Measurements from ENCODE around the gene CDKAL1.

The CDKAL1 gene

DNA sequence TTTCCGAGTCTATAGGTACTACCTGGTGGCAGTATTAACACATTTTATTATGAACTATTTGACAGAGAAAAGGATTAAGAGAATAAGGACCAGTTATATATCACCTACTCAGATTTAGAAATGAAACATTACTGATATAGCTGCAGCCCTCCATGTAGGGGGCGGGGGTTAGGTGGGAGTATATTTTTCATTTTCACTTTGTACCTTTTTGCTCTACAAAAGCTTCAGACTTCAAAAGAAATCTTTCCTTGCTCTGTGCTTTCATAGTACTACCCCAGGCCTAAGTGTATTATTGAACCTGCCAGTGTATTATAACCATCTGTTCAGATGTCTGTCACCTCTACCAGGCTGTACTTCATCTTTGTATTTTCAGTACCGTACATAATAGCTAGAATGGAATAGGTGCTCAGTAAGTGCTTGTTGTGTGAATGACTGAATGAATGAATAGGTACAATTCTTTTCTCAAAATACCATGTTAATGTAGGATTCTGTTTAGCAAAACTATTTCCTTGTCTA, 43.0 kb downstream of the CDKAL1 start:
- H2BK120ac ChIP-seq (ENCODE audit: low read depth, low read length) = no peak overlapping the region
- peaks cover 9% of the 10 kb centered on the region for H3K79me1 ChIP-seq (replicated peaks; ENCODE audit: low read length, poor library complexity, severe bottlenecking)
- no CpG with 5 or more reads among the region's 3 CpGs for WGBS

GRCh38 chr6:20581070-20581469, 46.8 kb downstream of the CDKAL1 start:
- H4K8ac ChIP-seq (ENCODE audit: low read length) = no peak overlapping the region
- no peak overlapping the region for H3K4me2 ChIP-seq (ENCODE audit: low read length, poor library complexity, severe bottlenecking)
- H3K9me3 ChIP-seq (ENCODE audit: control insufficient read depth, low read length) = no peaks in the 10 kb centered on the region
- no peak overlapping the region for H2BK15ac ChIP-seq (ENCODE audit: low read depth, poor library complexity, severe bottlenecking)
- no peak overlapping the region for H2BK120ac ChIP-seq (ENCODE audit: low read depth, low read length)
- peaks cover 13% of the 10 kb centered on the region for H3K79me1 ChIP-seq (replicated peaks; ENCODE audit: low read length, poor library complexity, severe bottlenecking)
- no peak overlapping the region for H3K18ac ChIP-seq (ENCODE audit: low read depth in 1 of 2, low read length in 2 of 2)
- H3K23ac ChIP-seq (ENCODE audit: low read length in 2 of 2) = no peak overlapping the region
- H2BK12ac ChIP-seq (ENCODE audit: low read length in 2 of 2) = no peak overlapping the region
- no peak overlapping the region for H2AFZ ChIP-seq (ENCODE audit: low read depth, low read length)
- no peak for DNase-seq
- no peak overlapping the region for H3K9ac ChIP-seq (ENCODE audit: low read length)
- H3K27ac ChIP-seq (ENCODE audit: low read length, poor library complexity, severe bottlenecking) = no peak overlapping the region
- H2AK5ac ChIP-seq (ENCODE audit: low read length, severe bottlenecking) = no peak overlapping the region
- no peak overlapping the region for H3K4me3 ChIP-seq (ENCODE audit: insufficient read depth in 1 of 2, low read depth in 1 of 2, low read length in 2 of 2)
- no peak overlapping the region for H4K91ac ChIP-seq (ENCODE audit: low read length)
- peaks cover 0 to 7% of the 10 kb centered on the region in 2 experiments for H3K36me3 ChIP-seq (ENCODE audit: control insufficient read depth in 1 of 2, insufficient read depth in 2 of 2, low read depth in 1 of 2, low read length in 2 of 2)
- no peaks in the 10 kb centered on the region for H3K27me3 ChIP-seq (ENCODE audit: control insufficient read depth in 1 of 2, insufficient read depth in 1 of 2, low read length in 2 of 2)
- H3K14ac ChIP-seq (ENCODE audit: low read length in 2 of 2) = no peak overlapping the region
- WGBS = no CpG with 5 or more reads among the region's 1 CpG
- no peaks in the 10 kb centered on the region for H3K4me1 ChIP-seq (ENCODE audit: control insufficient read depth, insufficient read depth, low read depth, low read length)
- H3K4ac ChIP-seq (ENCODE audit: low read depth in 1 of 2, low read length in 2 of 2) = no peak overlapping the region
- no peak overlapping the region for H2BK5ac ChIP-seq (ENCODE audit: low read depth, low read length, poor library complexity, severe bottlenecking)

More for the DNA sequence above, 43.0 kb downstream of the CDKAL1 start:
- Histone ChIP-seq H2AFZ (ENCODE audit: low read depth, low read length) (no peak overlapping the region), H3K27me3 (ENCODE audit: control insufficient read depth in 1 of 2, insufficient read depth in 1 of 2, low read length in 2 of 2) (no peaks in the 10 kb centered on the region), H4K91ac (ENCODE audit: low read length) (no peak overlapping the region), H3K4ac (ENCODE audit: low read depth in 1 of 2, low read length in 2 of 2) (no peak overlapping the region), H4K8ac (ENCODE audit: low read length) (no peak overlapping the region), H3K9ac (ENCODE audit: low read length) (no peak overlapping the region), H3K9me3 (ENCODE audit: control insufficient read depth, low read length) (no peaks in the 10 kb centered on the region), H2BK15ac (ENCODE audit: low read depth, poor library complexity, severe bottlenecking) (no peak overlapping the region), H3K4me3 (ENCODE audit: insufficient read depth in 1 of 2, low read depth in 1 of 2, low read length in 2 of 2) (no peak overlapping the region), H3K27ac (ENCODE audit: low read length, poor library complexity, severe bottlenecking) (no peak overlapping the region), H2BK5ac (ENCODE audit: low read depth, low read length, poor library complexity, severe bottlenecking) (no peak overlapping the region), H3K23ac (ENCODE audit: low read length in 2 of 2) (no peak overlapping the region), H3K4me2 (ENCODE audit: low read length, poor library complexity, severe bottlenecking) (no peak overlapping the region), H3K18ac (ENCODE audit: low read depth in 1 of 2, low read length in 2 of 2) (no peak overlapping the region), H3K4me1 (ENCODE audit: control insufficient read depth, insufficient read depth, low read depth, low read length) (no peaks in the 10 kb centered on the region), H2AK5ac (ENCODE audit: low read length, severe bottlenecking) (no peak overlapping the region), H3K36me3 (ENCODE audit: control insufficient read depth in 1 of 2, insufficient read depth in 2 of 2, low read depth in 1 of 2, low read length in 2 of 2) (peaks cover 0 to 9% of the 10 kb centered on the region in 2 experiments), H2BK12ac (ENCODE audit: low read length in 2 of 2) (no peak overlapping the region), H3K14ac (ENCODE audit: low read length in 2 of 2) (no peak overlapping the region)
- DNase-seq = no peak

DNA sequence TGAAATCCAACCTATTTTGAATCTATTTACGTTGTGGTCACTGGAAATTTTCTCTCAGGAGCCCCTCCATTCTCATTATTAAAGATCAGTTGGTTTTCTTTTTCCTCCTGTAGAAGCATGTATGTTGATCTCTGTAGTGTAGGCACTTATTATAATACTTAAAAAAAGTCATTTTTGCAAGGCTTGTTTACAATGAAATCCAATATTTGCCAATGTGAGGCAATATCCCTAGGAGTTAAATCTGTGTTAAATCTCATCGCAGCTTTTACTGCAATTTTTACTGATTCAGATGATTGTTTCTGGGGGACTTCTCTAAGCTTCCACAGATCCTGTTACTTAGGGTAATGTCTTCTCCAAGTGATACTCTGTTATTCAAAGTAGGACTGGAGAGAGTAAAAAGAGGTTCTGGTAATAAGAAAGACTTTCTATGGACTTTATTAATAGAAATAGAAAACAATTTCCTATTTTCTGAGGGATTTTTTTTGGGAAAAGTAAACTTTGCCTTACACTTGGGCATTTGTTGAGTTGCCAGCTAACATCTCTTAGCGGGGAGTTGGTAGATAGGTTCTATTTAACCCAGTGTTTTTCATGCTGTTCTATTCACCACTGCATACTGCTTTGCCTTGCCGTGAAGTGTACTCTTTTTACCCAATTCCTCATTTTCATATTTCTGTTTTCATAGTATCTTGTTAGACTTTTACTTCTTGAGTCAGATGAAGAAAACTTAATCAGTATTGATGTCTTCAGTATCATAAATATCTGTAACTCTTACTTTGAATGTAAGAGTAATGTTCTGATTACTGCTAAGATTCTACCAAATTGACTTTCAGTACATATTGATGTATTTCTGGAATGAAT, 48.6 kb downstream of the CDKAL1 start:
- DNase-seq = no peak

GRCh38 chr6:20583444-20583800, 49.2 kb downstream of the CDKAL1 start:
- H3K9me3 ChIP-seq (ENCODE audit: control insufficient read depth, low read length) = no peaks in the 10 kb centered on the region
- peaks cover 10% of the 10 kb centered on the region for H3K79me1 ChIP-seq (replicated peaks; ENCODE audit: low read length, poor library complexity, severe bottlenecking)
- H3K14ac ChIP-seq (ENCODE audit: low read length in 2 of 2) = no peak overlapping the region
- no peak overlapping the region for H2AFZ ChIP-seq (ENCODE audit: low read depth, low read length)
- 62% methylated on average over 3 of the region's 3 CpGs for WGBS
- no peak overlapping the region for H3K4me3 ChIP-seq (ENCODE audit: insufficient read depth in 1 of 2, low read depth in 1 of 2, low read length in 2 of 2)
- DNase-seq = no peak
- no peak overlapping the region for H3K4ac ChIP-seq (ENCODE audit: low read depth in 1 of 2, low read length in 2 of 2)
- H2AK5ac ChIP-seq (ENCODE audit: low read length, severe bottlenecking) = no peak overlapping the region
- no peaks in the 10 kb centered on the region for H3K4me1 ChIP-seq (ENCODE audit: control insufficient read depth, insufficient read depth, low read depth, low read length)
- no peak overlapping the region for H4K91ac ChIP-seq (ENCODE audit: low read length)
- H2BK120ac ChIP-seq (ENCODE audit: low read depth, low read length) = no peak overlapping the region
- H3K27me3 ChIP-seq (ENCODE audit: control insufficient read depth in 1 of 2, insufficient read depth in 1 of 2, low read length in 2 of 2) = no peaks in the 10 kb centered on the region
- no peak overlapping the region for H4K8ac ChIP-seq (ENCODE audit: low read length)
- H3K36me3 ChIP-seq (ENCODE audit: control insufficient read depth in 1 of 2, insufficient read depth in 2 of 2, low read depth in 1 of 2, low read length in 2 of 2) = peaks cover 0 to 3% of the 10 kb centered on the region in 2 experiments
- no peak overlapping the region for H3K23ac ChIP-seq (ENCODE audit: low read length in 2 of 2)
- no peak overlapping the region for H3K4me2 ChIP-seq (ENCODE audit: low read length, poor library complexity, severe bottlenecking)
- H2BK15ac ChIP-seq (ENCODE audit: low read depth, poor library complexity, severe bottlenecking) = no peak overlapping the region
- no peak overlapping the region for H2BK12ac ChIP-seq (ENCODE audit: low read length in 2 of 2)
- H3K27ac ChIP-seq (ENCODE audit: low read length, poor library complexity, severe bottlenecking) = no peak overlapping the region
- H3K9ac ChIP-seq (ENCODE audit: low read length) = no peak overlapping the region
- no peak overlapping the region for H3K18ac ChIP-seq (ENCODE audit: low read depth in 1 of 2, low read length in 2 of 2)
- H2BK5ac ChIP-seq (ENCODE audit: low read depth, low read length, poor library complexity, severe bottlenecking) = no peak overlapping the region

More for the DNA sequence above, 48.6 kb downstream of the CDKAL1 start:
- Histone ChIP-seq H2AFZ (ENCODE audit: low read depth, low read length) (no peak overlapping the region), H3K27me3 (ENCODE audit: control insufficient read depth in 1 of 2, insufficient read depth in 1 of 2, low read length in 2 of 2) (no peaks in the 10 kb centered on the region), H2BK120ac (ENCODE audit: low read depth, low read length) (no peak overlapping the region), H2BK15ac (ENCODE audit: low read depth, poor library complexity, severe bottlenecking) (no peak overlapping the region), H3K18ac (ENCODE audit: low read depth in 1 of 2, low read length in 2 of 2) (no peak overlapping the region), H3K23ac (ENCODE audit: low read length in 2 of 2) (no peak overlapping the region), H3K79me1 (replicated peaks; ENCODE audit: low read length, poor library complexity, severe bottlenecking) (peaks cover 10% of the 10 kb centered on the region), H3K9ac (ENCODE audit: low read length) (no peak overlapping the region), H4K8ac (ENCODE audit: low read length) (no peak overlapping the region), H3K27ac (ENCODE audit: low read length, poor library complexity, severe bottlenecking) (no peak overlapping the region), H3K9me3 (ENCODE audit: control insufficient read depth, low read length) (no peaks in the 10 kb centered on the region), H3K4me3 (ENCODE audit: insufficient read depth in 1 of 2, low read depth in 1 of 2, low read length in 2 of 2) (no peak overlapping the region), H2BK12ac (ENCODE audit: low read length in 2 of 2) (no peak overlapping the region), H3K4ac (ENCODE audit: low read depth in 1 of 2, low read length in 2 of 2) (no peak overlapping the region), H2BK5ac (ENCODE audit: low read depth, low read length, poor library complexity, severe bottlenecking) (no peak overlapping the region), H2AK5ac (ENCODE audit: low read length, severe bottlenecking) (no peak overlapping the region), H3K36me3 (ENCODE audit: control insufficient read depth in 1 of 2, insufficient read depth in 2 of 2, low read depth in 1 of 2, low read length in 2 of 2) (peaks cover 0 to 3% of the 10 kb centered on the region in 2 experiments), H3K4me1 (ENCODE audit: control insufficient read depth, insufficient read depth, low read depth, low read length) (no peaks in the 10 kb centered on the region), H3K4me2 (ENCODE audit: low read length, poor library complexity, severe bottlenecking) (no peak overlapping the region), H4K91ac (ENCODE audit: low read length) (no peak overlapping the region), H3K14ac (ENCODE audit: low read length in 2 of 2) (no peak overlapping the region)
- WGBS = 100% methylated on average over 1 of the region's 4 CpGs

Measured in mesenchymal stem cell (in vitro differentiated cells and primary cell).